GM20000 (cell line): ENCODE measurements around the gene SLC25A18.

Source experiments
- DNase-seq: peaks from one replicate; pipeline ENCODE4 v3.0.0; 2012; ENCODE audit warnings: low spot score
- CTCF ChIP-seq: IDR thresholded peaks from 2 replicates; pipeline ENCODE4 v1.5.1; 2012; ENCODE audit warnings: mild to moderate bottlenecking, control low read depth; ENCODE audit errors: extremely low read depth, missing control alignments

Gene SLC25A18

GRCh38 chr22:17581056-17581455 is 17.8 kb downstream of the SLC25A18 start:
- no peak for DNase-seq
- TF ChIP-seq CTCF, result no peak

GRCh38 chr22:17581631-17582030 is 18.3 kb downstream of the SLC25A18 start:
- no peak for TF ChIP-seq CTCF
- DNase-seq, result no peak

GRCh38 chr22:17583151-17583550 is 19.9 kb downstream of the SLC25A18 start:
- TF ChIP-seq CTCF, result no peak
- no peak for DNase-seq

GRCh38 chr22:17586831-17587440 is 23.6 kb downstream of the SLC25A18 start:
- no peak for TF ChIP-seq CTCF
- no peak for DNase-seq

- no peak for DNase-seq
- TF ChIP-seq CTCF, result no peak
Measured at GRCh38 chr22:17587629-17588028, 24.3 kb downstream of the SLC25A18 start.

- no peak for DNase-seq
Measured at GRCh38 chr22:17588606-17589005, 25.3 kb downstream of the SLC25A18 start.

GRCh38 chr22:17589810-17590375 is 26.6 kb downstream of the SLC25A18 start:
- DNase-seq, result no peak
- TF ChIP-seq CTCF, result no peak

More at GRCh38 chr22:17588606-17589005, 25.3 kb downstream of the SLC25A18 start:
- no peak for TF ChIP-seq CTCF
